Measurements from ENCODE around the gene CXCL3. TPM values are rescaled to one million over a fixed set of nuclear protein-coding genes. Genes with fewer than 3 reads are reported as not detected.

Gene CXCL3
- total and polyA plus RNA-seq, 9 of the 15 experiments (the other 6 are each of a cell fraction or from before 2014, with no cell fraction given), result 2.3 to 8.9 (median 6.1) TPM

DNA sequence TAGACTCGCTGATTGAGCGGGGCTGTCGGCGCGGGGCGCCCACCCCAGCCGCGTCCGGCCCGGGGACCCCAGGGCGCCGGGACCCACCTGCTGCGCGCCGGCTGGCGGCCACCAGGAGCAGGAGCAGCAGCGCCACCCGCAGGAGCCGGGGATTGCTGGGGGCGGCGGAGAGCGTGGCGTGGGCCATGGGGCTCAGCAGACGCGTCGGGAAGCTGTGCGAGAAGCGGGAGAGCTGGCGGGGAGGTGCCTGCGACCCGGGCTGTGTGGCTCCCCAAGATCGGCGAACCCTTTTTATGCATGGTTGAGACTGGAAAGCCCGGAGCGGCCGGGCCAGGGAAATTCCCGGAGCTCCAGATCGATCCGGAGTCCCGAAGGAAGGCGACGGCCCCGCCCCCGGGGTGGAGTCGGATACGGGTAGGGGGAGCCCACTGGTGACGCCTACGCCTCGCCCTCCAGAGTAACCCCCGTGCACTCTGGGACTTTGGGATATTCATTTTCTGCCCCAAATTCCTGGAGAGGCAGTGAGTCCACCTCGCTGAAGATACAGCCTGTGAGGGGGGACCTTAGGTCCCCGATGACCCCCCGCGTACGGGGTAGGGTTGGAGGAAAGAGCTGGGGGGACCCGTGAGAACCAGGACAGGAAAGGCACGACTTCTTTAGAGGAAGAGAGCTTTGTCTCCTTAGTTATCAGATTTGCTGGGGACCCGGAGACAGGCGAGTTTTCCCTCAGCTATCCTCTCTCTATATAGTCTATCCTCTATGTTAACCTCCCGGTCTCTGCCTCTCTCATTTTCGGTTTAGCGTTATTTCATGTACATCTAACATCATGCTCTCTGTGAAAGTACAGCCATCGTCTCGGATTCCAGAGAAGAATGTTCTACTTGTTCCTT is at the start of gene CXCL3 (continued):
- TF ChIP-seq ZMIZ1 (IDR thresholded peaks at IDR 0.05; ENCODE audit: low read depth in 2 of 2, low read length in 2 of 2) (0 out of 4 replicates have a peak, but pooled peaks of 1 of the 2 experiments have one; percentile 17), KLF16 (IDR thresholded peaks at IDR 0.05) (no peak), BDP1 (IDR thresholded peaks at IDR 0.05; ENCODE audit: insufficient read depth, insufficient read length) (no peak), RBM14 (IDR thresholded peaks at IDR 0.05; ENCODE audit: borderline replicate concordance, insufficient read depth, low read depth, low read length) (no peak), ZFP30 (CRISPR knock-in tag; IDR thresholded peaks at IDR 0.05; ENCODE audit: borderline replicate concordance) (no peak), ZBTB8A (IDR thresholded peaks at IDR 0.05; ENCODE audit: partially characterized antibody) (no peak), ETS2 (tag; IDR thresholded peaks at IDR 0.05; ENCODE audit: borderline replicate concordance, poor library complexity, severe bottlenecking) (no peak), TGIF2 (CRISPR knock-in tag; IDR thresholded peaks at IDR 0.05) (no peak), HNRNPK (IDR thresholded peaks at IDR 0.05; ENCODE audit: low read depth, low read length, poor library complexity, severe bottlenecking) (no peak), ZC3H8 (IDR thresholded peaks at IDR 0.05) (no peak), ZNF444 (CRISPR knock-in tag; IDR thresholded peaks at IDR 0.05) (no peak), POLR3A (IDR thresholded peaks at IDR 0.05; ENCODE audit: borderline replicate concordance, extremely low read depth, insufficient read depth, insufficient read length) (no peak), ZNF212 (CRISPR knock-in tag; IDR thresholded peaks at IDR 0.05) (no peak), MITF (IDR thresholded peaks at IDR 0.05) (no peak), LARP7 (IDR thresholded peaks at IDR 0.05) (no peak), CCNT2 (IDR thresholded peaks at IDR 0.05; ENCODE audit: borderline replicate concordance, extremely low read depth, insufficient read length, low read depth, low read length) (peak; percentile 55), SMAD1 (IDR thresholded peaks at IDR 0.05; ENCODE audit: low read depth, low read length, partially characterized antibody) (peak; percentile 65), XRCC5 (IDR thresholded peaks at IDR 0.05; ENCODE audit: low read depth, low read length) (no peak), KAT8 (IDR thresholded peaks at IDR 0.05; ENCODE audit: low read depth) (no peak), ETV1 (tag; conservative IDR thresholded peaks at IDR 0.05; ENCODE audit: low read depth) (no peak), PCBP2 (IDR thresholded peaks at IDR 0.05; ENCODE audit: low read depth, low read length, poor library complexity, severe bottlenecking) (no peak), POLR2A (conservative IDR thresholded peaks at IDR 0.05) (peak; percentile 84), HDAC6 (IDR thresholded peaks at IDR 0.05; ENCODE audit: low read depth, low read length) (no peak), PHB2 (IDR thresholded peaks at IDR 0.05; ENCODE audit: low read depth) (no peak), NCOA2 (IDR thresholded peaks at IDR 0.05; ENCODE audit: partially characterized antibody in 2 of 2) (no peak)

Measured in K562 (cell line).